CD4-positive, alpha-beta T cell treated with Interleukin-6 at 100 ng/mL for 8 hours (primary cell): ENCODE results near the gene HOXC10.

Experiments used
- DNase-seq: peaks from one replicate; pipeline ENCODE4 v3.0.0-alpha.2; 2020; ENCODE audit warnings: mixed read lengths, low spot score

Gene HOXC10

GRCh38 chr12:53984901-53985691, at the start of gene HOXC10:
TSS of gene HOXC10 (plus strand) at chr12:53985146. CDS start at chr12:53985260, 114 bp downstream.
- peak; percentile 56 for DNase-seq

DNA sequence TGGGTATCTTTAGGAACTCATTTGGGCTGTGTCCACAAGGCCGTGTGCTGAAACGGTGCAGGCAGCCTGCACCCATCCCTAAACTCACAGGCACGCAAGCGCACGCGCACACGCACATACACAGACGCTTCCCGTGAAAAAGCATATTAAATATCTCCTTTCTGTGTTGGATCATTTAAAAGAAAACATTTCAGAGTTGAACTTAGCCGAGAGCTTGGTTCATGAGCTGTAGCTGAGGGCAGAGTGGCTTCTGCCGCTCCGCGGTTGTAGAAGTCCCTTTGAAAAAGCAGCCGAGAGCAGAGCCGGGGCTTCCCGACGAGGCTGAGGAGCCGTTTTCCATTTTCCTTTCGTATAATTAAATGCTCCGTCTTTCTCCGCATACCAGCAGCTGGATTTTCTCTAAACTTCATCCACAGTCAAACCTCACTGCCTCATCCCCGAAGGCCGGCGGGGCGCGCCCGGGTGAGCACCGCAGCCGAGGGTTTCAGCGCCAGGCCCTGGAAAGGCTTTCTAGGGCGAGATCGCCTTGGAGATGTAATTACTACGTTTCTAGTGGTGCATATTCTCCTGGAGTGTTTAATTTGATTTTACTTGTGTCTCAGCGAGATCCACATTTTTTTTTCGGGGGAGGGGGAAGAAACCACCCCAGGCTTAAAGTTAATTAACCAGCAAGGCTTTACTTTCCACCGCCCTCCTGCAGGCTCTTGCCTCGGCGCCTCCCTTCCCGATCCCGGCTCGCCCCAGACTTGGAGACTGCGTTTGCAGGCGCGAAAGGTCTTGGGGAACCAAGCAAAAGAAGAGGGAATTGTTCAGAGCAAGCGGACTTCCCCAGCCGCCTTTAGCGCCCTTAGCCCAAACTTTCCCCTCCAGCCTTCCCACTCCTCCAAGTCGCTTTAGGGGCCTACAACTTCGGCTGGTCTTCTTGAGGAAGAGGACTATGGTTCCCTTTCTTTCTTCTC, 49.3 kb upstream of the HOXC10 start:
- no peak for DNase-seq

DNA sequence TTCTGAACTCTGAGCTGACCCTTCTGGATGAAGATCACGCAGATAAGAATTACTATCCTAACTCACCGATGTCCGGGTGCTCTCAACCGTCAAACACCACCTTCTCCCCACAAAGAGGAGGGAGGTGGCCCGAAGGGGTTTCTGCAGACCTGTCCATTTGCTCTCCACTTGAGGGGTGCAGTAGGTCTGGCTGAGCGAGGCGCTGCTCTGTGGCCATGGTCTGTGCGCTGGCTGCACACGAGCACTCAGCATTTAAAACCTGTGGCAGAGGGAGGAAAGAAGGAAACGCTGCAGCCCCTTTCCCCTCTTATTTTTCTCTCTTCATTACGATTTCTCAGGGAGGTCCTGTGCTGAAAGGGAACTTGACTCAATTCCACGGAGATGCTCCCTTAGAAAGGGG, 47.8 kb upstream of the HOXC10 start:
- no peak for DNase-seq

DNA sequence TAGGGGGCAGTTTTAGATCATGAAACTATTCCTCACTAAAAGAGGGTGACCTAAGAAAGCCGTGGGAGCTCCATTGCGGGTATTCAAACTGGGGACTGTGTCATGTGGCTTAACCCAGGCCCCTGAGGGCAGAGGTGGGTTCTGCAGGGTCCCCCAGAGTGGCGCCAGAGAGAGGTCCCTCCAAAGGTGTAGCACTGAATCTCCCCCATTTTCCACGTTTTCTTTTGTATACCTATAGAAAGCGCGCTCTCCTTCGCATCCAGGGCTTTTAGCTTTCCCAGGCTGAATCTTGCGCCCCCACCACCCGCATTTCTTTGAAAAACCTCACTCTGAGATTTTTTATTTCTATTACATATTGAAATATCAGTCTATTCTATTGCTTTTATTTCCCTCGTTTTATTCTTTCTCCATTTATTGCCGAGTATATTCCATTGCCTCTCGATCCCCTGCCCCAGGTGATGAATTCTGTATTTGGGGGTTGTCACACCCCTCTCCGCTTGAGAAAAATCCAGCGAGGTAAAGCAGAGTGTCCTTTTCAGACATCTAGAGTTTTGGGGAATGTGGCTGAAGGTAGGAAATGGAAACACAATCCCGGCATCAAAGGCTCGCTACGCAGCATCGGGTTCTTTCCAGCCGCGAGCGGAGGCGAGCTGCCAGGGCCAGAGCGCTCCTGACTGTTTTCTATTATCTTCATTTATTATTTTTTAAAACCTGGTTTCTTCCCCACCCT, 47.2 kb upstream of the HOXC10 start:
- DNase-seq = no peak

- no peak for DNase-seq
These were observed 46.4 kb upstream of the HOXC10 start, which contains the start of gene HOXC13 for GRCh38 chr12:53938326-53939140. TSS of gene HOXC13 (plus strand) at chr12:53938831. CDS start at chr12:53938907, 76 bp downstream.

- DNase-seq = no peak
These were observed 45.5 kb upstream of the HOXC10 start for GRCh38 chr12:53939141-53940108.

- no peak for DNase-seq
These were observed 44.4 kb upstream of the HOXC10 start for GRCh38 chr12:53940443-53941014.

DNA sequence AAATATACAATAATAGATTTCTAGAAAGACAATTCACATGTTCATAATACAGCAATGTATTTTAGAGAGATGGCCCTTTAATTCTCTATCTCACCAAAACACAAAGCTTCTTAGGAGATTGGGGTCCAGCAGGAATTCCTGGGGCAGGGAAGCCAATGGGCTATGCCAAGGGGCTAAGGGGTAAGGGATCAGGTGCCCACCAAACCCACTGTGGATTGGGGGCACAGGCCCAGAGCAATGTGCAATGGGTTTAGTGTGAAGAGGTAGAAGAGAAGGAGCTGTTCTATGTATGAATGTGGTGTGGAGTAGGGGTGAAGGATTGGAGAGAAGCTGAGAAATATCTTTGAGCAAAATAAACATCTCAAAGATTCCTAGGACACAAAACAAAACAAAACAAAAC, 43.8 kb upstream of the HOXC10 start:
- DNase-seq = no peak

DNA sequence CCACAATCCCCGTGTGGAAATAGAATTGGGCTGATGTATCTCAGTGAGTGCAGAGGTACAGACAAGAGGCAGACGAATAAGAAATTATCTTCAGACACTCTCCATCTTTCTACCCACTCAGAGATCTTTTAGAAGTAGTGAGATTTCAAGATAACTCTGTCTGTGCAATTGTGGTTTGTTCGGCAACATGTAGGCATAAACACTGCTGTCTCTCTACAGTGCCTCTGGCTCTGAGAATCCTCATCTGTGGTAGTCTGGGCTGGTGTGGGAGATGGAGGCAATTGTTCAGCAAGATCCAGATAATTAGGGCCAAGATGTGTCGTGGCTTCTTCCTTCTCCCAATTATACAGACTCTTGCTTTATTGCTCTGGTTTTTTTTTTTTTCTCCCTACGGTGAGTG, 43.2 kb upstream of the HOXC10 start:
- no peak for DNase-seq

DNA sequence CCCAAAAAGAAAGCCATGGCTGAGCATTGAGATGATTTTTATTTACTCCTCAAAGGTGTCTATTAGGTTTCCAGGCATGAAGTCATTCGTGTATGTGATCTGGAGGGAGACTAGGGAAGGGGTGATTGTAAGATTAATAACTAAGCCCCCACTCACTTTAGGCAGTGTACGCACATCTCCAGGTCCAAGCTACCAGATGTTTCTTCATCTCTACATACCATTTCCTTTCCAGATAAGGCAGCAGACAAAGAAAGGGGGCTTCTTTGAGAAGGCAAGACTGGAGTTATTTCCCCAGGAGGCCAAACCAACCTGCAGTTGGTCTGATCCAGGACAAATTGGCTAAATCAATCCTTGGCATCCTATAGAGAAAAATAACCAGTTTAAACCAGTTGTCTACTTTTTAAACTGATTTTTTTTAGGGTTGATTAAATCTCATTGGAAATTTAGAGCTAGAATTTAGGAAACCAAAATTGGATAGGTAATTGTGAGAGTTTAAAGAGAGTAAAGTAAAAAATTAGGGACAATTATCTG, 42.4 kb upstream of the HOXC10 start:
- DNase-seq = no peak

GRCh38 chr12:53944209-53944608, 40.7 kb upstream of the HOXC10 start:
- no peak for DNase-seq

GRCh38 chr12:53944907-53945847, 39.8 kb upstream of the HOXC10 start:
- DNase-seq = no peak

DNA sequence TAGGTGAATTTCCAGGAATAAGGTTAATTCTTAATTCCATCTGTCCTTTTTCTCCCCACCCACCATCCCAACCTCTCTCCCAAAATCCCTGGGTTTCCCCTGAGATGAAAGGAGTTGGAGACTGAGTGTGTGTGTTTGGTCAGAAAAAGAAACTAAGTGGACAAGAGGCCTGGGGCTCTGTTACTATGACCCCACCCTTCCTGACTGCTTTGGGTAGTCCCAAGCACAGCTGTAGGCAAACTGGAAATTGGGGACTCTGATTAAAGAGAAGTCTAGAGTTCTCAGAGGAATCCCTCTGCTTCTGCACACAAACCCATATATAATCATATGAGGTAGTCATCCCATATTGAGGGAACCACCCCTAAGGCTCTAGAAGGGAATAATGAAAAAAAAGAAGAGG, 37.2 kb upstream of the HOXC10 start:
- DNase-seq = no peak

- DNase-seq = no peak
These were observed 36.0 kb upstream of the HOXC10 start for GRCh38 chr12:53948650-53949593.

DNA sequence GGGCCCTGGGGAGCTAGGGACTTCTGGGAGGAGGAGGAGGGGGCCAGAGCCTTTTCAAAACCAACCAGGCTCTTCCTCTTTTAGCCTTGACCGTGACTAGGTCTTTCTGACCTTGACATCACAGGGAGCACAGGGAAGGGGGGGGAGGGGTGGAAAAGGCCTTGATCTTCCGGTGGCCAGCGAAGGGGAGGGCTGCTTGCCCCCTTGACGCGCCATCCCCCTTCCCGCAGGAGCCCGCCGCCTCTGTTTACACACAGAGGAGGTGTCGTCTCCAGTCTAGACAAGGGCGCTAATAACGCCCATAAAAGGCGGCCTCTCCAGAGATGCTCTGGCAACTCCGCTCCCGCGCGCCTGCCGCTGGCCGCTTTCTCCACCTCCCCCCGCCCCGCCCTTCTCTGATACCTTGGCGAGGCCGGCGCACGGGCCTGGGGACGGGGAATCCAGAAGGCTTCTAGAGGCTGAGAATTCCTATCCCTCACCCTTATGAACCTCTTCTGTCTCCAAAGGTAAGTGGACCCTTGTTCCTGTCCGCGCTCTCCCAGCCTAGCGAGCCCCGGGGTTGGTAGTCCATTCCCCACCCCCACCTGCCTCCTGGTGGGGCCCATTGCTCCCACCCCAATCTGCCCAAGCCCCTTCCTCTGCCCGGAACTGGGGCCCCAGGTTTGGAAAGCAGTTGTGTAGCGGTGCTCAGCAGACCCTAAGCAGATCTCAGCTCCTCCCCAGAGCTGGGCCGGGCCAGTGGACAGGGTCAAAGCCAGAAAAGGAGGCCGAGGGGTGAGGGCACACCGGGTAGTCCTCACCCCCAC, 35.1 kb upstream of the HOXC10 start:
- DNase-seq = no peak

GRCh38 chr12:53950437-53950773, 34.5 kb upstream of the HOXC10 start:
- no peak for DNase-seq
